Mesenchymal stem cell (in vitro differentiated cells and primary cell): Measurements from ENCODE around the gene TRIM6.

Experiments used
- DNase-seq: peaks from one replicate; pipeline ENCODE4 v3.0.0-alpha.2; 2013
- H2AFZ ChIP-seq: one replicate; pipeline ENCODE4 v1.6.1; 2013; ENCODE audit warnings: low read depth, mild to moderate bottlenecking, control low read depth, inconsistent platforms, low read length, moderate library complexity
- H2AK5ac ChIP-seq: 2 replicates; pipeline ENCODE4 v1.6.1; 2013; ENCODE audit warnings: low read length, moderate library complexity, mild to moderate bottlenecking, inconsistent platforms; ENCODE audit not compliant: severe bottlenecking
- H2BK120ac ChIP-seq: one replicate; pipeline ENCODE4 v1.6.1; 2013; ENCODE audit warnings: low read depth, mild to moderate bottlenecking, inconsistent platforms, low read length, moderate library complexity
- H2BK12ac ChIP-seq, 2 experiments: one replicate each; pipeline ENCODE4 v1.6.1; 2013; ENCODE audit warnings: inconsistent platforms in 2 of 2, low read length in 2 of 2, mild to moderate bottlenecking in 2 of 2, moderate library complexity in 2 of 2, control low read depth in 1 of 2
- H2BK15ac ChIP-seq: one replicate; pipeline ENCODE4 v1.6.1; 2013; ENCODE audit warnings: mild to moderate bottlenecking, low read depth, inconsistent platforms; ENCODE audit not compliant: poor library complexity, severe bottlenecking
- H2BK5ac ChIP-seq: 2 replicates; pipeline ENCODE4 v1.6.1; 2013; ENCODE audit warnings: low read depth, mild to moderate bottlenecking, low read length, control low read depth, inconsistent platforms; ENCODE audit not compliant: poor library complexity, severe bottlenecking
- H3K14ac ChIP-seq, 2 experiments: one replicate each; pipeline ENCODE4 v1.6.1; 2013; ENCODE audit warnings: inconsistent platforms in 2 of 2, low read length in 2 of 2, control low read depth in 1 of 2, mild to moderate bottlenecking in 1 of 2, moderate library complexity in 1 of 2
- H3K18ac ChIP-seq, 2 experiments: one replicate each; pipeline ENCODE4 v1.6.1; 2013; ENCODE audit warnings: inconsistent platforms in 2 of 2, low read length in 2 of 2, control low read depth in 1 of 2, low read depth in 1 of 2, mild to moderate bottlenecking in 1 of 2
- H3K23ac ChIP-seq, 2 experiments: one replicate each; pipeline ENCODE4 v1.6.1; 2013; ENCODE audit warnings: inconsistent platforms in 2 of 2, low read length in 2 of 2, mild to moderate bottlenecking in 2 of 2, moderate library complexity in 2 of 2, control low read depth in 1 of 2
- H3K27ac ChIP-seq: 2 replicates; pipeline ENCODE4 v1.5.1; 2013; ENCODE audit warnings: mild to moderate bottlenecking, moderate library complexity, low read length, control low read depth, inconsistent platforms; ENCODE audit not compliant: poor library complexity, severe bottlenecking
- H3K27me3 ChIP-seq, 2 experiments: 2 replicates each; pipeline versions ENCODE4 v1.6.1 to v1.7.0; 2013; ENCODE audit warnings: low read length in 2 of 2, mild to moderate bottlenecking in 2 of 2, moderate library complexity in 2 of 2, control low read depth in 1 of 2, inconsistent platforms in 1 of 2; ENCODE audit not compliant: control insufficient read depth in 1 of 2, insufficient read depth in 1 of 2
- H3K36me3 ChIP-seq, 2 experiments: 2 replicates each; pipeline versions ENCODE4 v1.6.1 to v1.7.0; 2013; ENCODE audit warnings: low read length in 2 of 2, control low read depth in 1 of 2, inconsistent platforms in 1 of 2, low read depth in 1 of 2, mild to moderate bottlenecking in 1 of 2; ENCODE audit not compliant: insufficient read depth in 2 of 2, control insufficient read depth in 1 of 2
- H3K4ac ChIP-seq, 2 experiments: one replicate each; pipeline ENCODE4 v1.6.1; 2013; ENCODE audit warnings: inconsistent platforms in 2 of 2, low read length in 2 of 2, mild to moderate bottlenecking in 2 of 2, moderate library complexity in 2 of 2, control low read depth in 1 of 2, low read depth in 1 of 2
- H3K4me1 ChIP-seq: 2 replicates; pipeline ENCODE4 v1.6.1; 2013; ENCODE audit warnings: low read depth, low read length, control low read depth; ENCODE audit not compliant: control insufficient read depth, insufficient read depth
- H3K4me2 ChIP-seq: 2 replicates; pipeline ENCODE4 v1.6.1; 2013; ENCODE audit warnings: low read length, mild to moderate bottlenecking, inconsistent platforms; ENCODE audit not compliant: poor library complexity, severe bottlenecking
- H3K4me3 ChIP-seq, 2 experiments: 2 replicates each; pipeline versions ENCODE4 v1.5.1 to v1.7.0; 2013; ENCODE audit warnings: low read length in 2 of 2, mild to moderate bottlenecking in 2 of 2, control low read depth in 1 of 2, low read depth in 1 of 2; ENCODE audit not compliant: insufficient read depth in 1 of 2
- H3K79me1 ChIP-seq: replicated peaks from 2 replicates; pipeline ENCODE4 v1.6.1; 2013; ENCODE audit warnings: mild to moderate bottlenecking, control low read depth, low read length, inconsistent platforms; ENCODE audit not compliant: poor library complexity, severe bottlenecking
- H3K9ac ChIP-seq: 2 replicates; pipeline ENCODE4 v1.7.0; 2013; ENCODE audit warnings: mild to moderate bottlenecking, low read length, moderate library complexity
- H3K9me3 ChIP-seq: 2 replicates; pipeline ENCODE4 v1.7.0; 2013; ENCODE audit warnings: mild to moderate bottlenecking, low read length; ENCODE audit not compliant: control insufficient read depth
- H4K8ac ChIP-seq: one replicate; pipeline ENCODE4 v1.6.1; 2013; ENCODE audit warnings: inconsistent platforms, mild to moderate bottlenecking, low read length, moderate library complexity
- H4K91ac ChIP-seq: one replicate; pipeline ENCODE4 v1.6.1; 2013; ENCODE audit warnings: mild to moderate bottlenecking, low read length, inconsistent platforms
- WGBS: methylation state at CpG from one replicate; pipeline ENCODE4 v1.1.7; 2013; ENCODE audit warnings: mixed read lengths; 5-methylcytosine and 5-hydroxymethylcytosine counted together

The TRIM6 gene

GRCh38 chr11:5564259-5565019 is 32.0 kb upstream of the TRIM6 start:
- Histone ChIP-seq H2BK120ac (no peak overlapping the region), H3K9ac (no peak overlapping the region), H3K27ac (no peak overlapping the region), H3K4me1 (no peaks in the 10 kb centered on the region), H2BK12ac (no peak overlapping the region), H3K79me1 (no peaks in the 10 kb centered on the region), H3K4ac (no peak overlapping the region), H3K36me3 (no peaks in the 10 kb centered on the region), H3K9me3 (no peaks in the 10 kb centered on the region), H2AFZ (no peak overlapping the region), H3K18ac (no peak overlapping the region), H2AK5ac (no peak overlapping the region), H2BK5ac (no peak overlapping the region), H2BK15ac (no peak overlapping the region), H3K4me3 (no peak overlapping the region), H4K91ac (no peak overlapping the region), H3K14ac (no peak overlapping the region), H3K4me2 (no peak overlapping the region), H4K8ac (no peak overlapping the region), H3K23ac (no peak overlapping the region), H3K27me3 (no peaks in the 10 kb centered on the region)
- WGBS: 100% methylated on average over 1 of the region's 1 CpG
- no peak for DNase-seq

GRCh38 chr11:5574654-5575053 is 21.8 kb upstream of the TRIM6 start:
- no peak overlapping the region for H3K27ac ChIP-seq
- H2BK5ac ChIP-seq: no peak overlapping the region
- WGBS: 94% methylated on average over 2 of the region's 2 CpGs
- H3K36me3 ChIP-seq: no peaks in the 10 kb centered on the region
- H2BK120ac ChIP-seq: no peak overlapping the region
- H2BK15ac ChIP-seq: no peak overlapping the region
- no peak overlapping the region for H3K14ac ChIP-seq
- DNase-seq: no peak
- H3K4me3 ChIP-seq: no peak overlapping the region
- no peaks in the 10 kb centered on the region for H3K9me3 ChIP-seq
- H3K79me1 ChIP-seq: no peaks in the 10 kb centered on the region
- H3K4me2 ChIP-seq: no peak overlapping the region
- H2AK5ac ChIP-seq: no peak overlapping the region
- H2BK12ac ChIP-seq: no peak overlapping the region
- peaks cover 0 to 16% of the 10 kb centered on the region in 2 experiments for H3K27me3 ChIP-seq
- no peak overlapping the region for H4K91ac ChIP-seq
- no peak overlapping the region for H4K8ac ChIP-seq
- H3K23ac ChIP-seq: no peak overlapping the region
- H3K4ac ChIP-seq: no peak overlapping the region
- H3K18ac ChIP-seq: no peak overlapping the region
- no peak overlapping the region for H3K9ac ChIP-seq
- H3K4me1 ChIP-seq: no peaks in the 10 kb centered on the region
- H2AFZ ChIP-seq: no peak overlapping the region

- Histone ChIP-seq H2BK120ac (no peak overlapping the region), H2AFZ (no peak overlapping the region), H3K27ac (no peak overlapping the region), H3K4me1 (no peaks in the 10 kb centered on the region), H3K23ac (no peak overlapping the region), H3K36me3 (no peaks in the 10 kb centered on the region), H3K79me1 (no peaks in the 10 kb centered on the region), H3K4ac (no peak overlapping the region), H3K18ac (no peak overlapping the region), H3K27me3 (peaks cover 0 to 16% of the 10 kb centered on the region in 2 experiments), H3K14ac (no peak overlapping the region), H2BK12ac (no peak overlapping the region), H2AK5ac (no peak overlapping the region), H4K91ac (no peak overlapping the region), H3K4me2 (no peak overlapping the region), H4K8ac (no peak overlapping the region), H2BK15ac (no peak overlapping the region), H3K9me3 (no peaks in the 10 kb centered on the region), H2BK5ac (no peak overlapping the region), H3K9ac (no peak overlapping the region), H3K4me3 (no peak overlapping the region)
- DNase-seq: no peak
- WGBS: 81% methylated on average over 4 of the region's 4 CpGs
Observed at GRCh38 chr11:5575152-5575551, 21.3 kb upstream of the TRIM6 start.

GRCh38 chr11:5577101-5577500 is 19.3 kb upstream of the TRIM6 start:
- H2AK5ac ChIP-seq: no peak overlapping the region
- H3K4me3 ChIP-seq: no peak overlapping the region
- no peak overlapping the region for H3K4ac ChIP-seq
- no peak overlapping the region for H3K27ac ChIP-seq
- H2BK12ac ChIP-seq: no peak overlapping the region
- no peak overlapping the region for H2AFZ ChIP-seq
- no peak overlapping the region for H3K4me2 ChIP-seq
- no peak overlapping the region for H3K9ac ChIP-seq
- H2BK5ac ChIP-seq: no peak overlapping the region
- H3K36me3 ChIP-seq: no peaks in the 10 kb centered on the region
- no peak for DNase-seq
- no peak overlapping the region for H3K14ac ChIP-seq
- peaks cover 0 to 16% of the 10 kb centered on the region in 2 experiments for H3K27me3 ChIP-seq
- no peak overlapping the region for H4K91ac ChIP-seq
- H2BK15ac ChIP-seq: no peak overlapping the region
- H3K79me1 ChIP-seq: no peaks in the 10 kb centered on the region
- no peak overlapping the region for H2BK120ac ChIP-seq
- no peak overlapping the region for H4K8ac ChIP-seq
- H3K4me1 ChIP-seq: no peaks in the 10 kb centered on the region
- H3K18ac ChIP-seq: no peak overlapping the region
- no peak overlapping the region for H3K23ac ChIP-seq
- no peaks in the 10 kb centered on the region for H3K9me3 ChIP-seq
